ENCODE results near the gene XKR3. TPM values are rescaled to one million over a fixed set of nuclear protein-coding genes. Genes with fewer than 3 reads are reported as not detected.
"Not testable (repeated sequence)": the region's sequence is repeated elsewhere in the genome, so short reads cannot be mapped to it uniquely, and the experiment has no call there.

The XKR3 gene
- total RNA-seq, 2 donors from 2014 or later, result not detected

DNA sequence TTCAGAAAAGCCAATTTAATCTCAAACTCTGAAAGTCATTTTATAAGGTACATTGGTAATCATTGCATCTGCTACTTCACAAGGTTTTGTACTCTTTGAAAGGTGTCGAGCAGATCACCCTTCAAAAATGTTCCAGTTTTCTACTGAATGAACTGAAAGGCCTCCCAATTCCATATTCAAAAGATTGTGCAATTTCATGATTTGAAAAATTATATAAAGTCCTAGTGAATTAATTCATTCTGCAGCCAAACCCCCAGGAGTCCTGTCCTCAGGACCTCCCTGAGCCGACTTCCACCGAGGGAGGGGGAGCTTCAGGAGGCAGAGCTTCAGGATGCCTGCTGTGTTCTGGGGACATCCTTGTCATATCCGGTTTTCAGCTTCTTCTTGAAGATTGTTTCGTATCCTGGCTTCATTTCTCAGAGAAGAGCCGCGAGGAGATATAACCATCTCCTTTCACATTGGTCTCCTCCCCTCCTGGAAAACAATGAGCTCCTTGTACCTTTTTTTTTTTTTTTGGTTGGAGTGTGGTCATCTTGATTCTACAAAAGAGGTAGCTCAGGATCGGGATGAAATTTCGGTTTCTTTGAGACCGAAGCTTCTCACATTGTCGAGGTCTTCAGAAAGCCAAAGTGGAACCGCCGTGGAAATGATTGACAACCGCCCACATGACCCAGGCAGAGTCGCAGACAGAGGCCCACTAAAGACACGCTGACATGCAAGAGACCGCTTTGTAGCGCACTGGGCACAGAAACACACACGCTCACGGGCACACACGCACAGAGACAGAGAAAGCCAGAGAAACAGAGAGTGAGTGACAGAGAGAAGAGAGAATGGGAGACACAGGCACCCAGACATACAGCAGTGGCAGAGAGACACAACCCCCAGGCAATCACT lies 77.7 kb downstream of the XKR3 start:
- H3K27ac Mint-ChIP-seq; ATAC-seq (replicated peaks); H3K4me1 Mint-ChIP-seq; H3K36me3 Mint-ChIP-seq (ENCODE audit: low read depth); H3K4me3 Mint-ChIP-seq; H3K27me3 Mint-ChIP-seq; H3K9me3 Mint-ChIP-seq: not testable (repeated sequence)

DNA sequence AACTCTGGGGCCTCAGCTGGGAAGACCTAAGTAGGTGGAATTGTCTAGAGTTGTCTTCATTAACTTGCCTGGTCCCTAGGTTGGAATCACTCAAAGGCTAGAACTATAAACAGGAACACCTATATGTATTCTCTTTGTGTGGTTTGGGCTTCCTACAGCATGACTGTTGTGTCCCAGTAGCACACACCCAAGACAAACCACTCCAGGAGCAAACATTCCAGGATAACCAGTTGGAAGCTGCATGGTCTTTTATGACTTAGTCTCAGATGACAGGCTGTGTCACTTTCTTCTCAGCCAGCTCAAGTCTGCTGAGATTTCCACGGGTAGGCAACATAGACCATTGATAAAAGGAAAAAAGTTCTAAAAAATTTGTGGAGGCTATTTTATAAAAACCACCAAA lies 90.9 kb downstream of the XKR3 start:
- peaks cover 12% of the 10 kb centered on the region for H3K27me3 Mint-ChIP-seq
- not testable (repeated sequence) for H3K4me1 Mint-ChIP-seq; H3K27ac Mint-ChIP-seq; H3K9me3 Mint-ChIP-seq; H3K36me3 Mint-ChIP-seq (ENCODE audit: low read depth); ATAC-seq (replicated peaks); H3K4me3 Mint-ChIP-seq

Other genes starting within 250 kb of the XKR3 start
- gene CCT8L2, start 232.6 kb downstream of the XKR3 start, total RNA-seq, result not detected
- gene GAB4, start 182.8 kb upstream of the XKR3 start, total RNA-seq, result not detected

Measured in activated T-helper 17 cell treated with anti-CD3 and anti-CD28 coated beads, Interleukin-2, amount 50 U/mL, for 72 hours (primary cell).